Activated T-helper 2 cell treated with anti-CD3 and anti-CD28 coated beads, Interferon-gamma antibody, Interleukin-2, Interleukin-4, amounts not matched to agents 10 μg/mL and 5 μg/mL and 100 μg/mL, durations not matched to agents 14 hours and 24 hours and 36 hours (primary cell): ENCODE results near the gene MMP12. TPM values are rescaled to one million over a fixed set of nuclear protein-coding genes. Genes with fewer than 3 reads are reported as not detected.

Source experiments
- DNase-seq: peaks from one replicate; pipeline ENCODE4 v3.0.0; 2021; ENCODE audit warnings: low spot score
- H3K27ac Mint-ChIP-seq: one replicate; pipeline ENCODE4 v1.8.0; 2021; ENCODE audit warnings: mixed read lengths
- H3K27me3 Mint-ChIP-seq: one replicate; pipeline ENCODE4 v1.8.0; 2021; ENCODE audit warnings: low read depth, mixed read lengths
- H3K36me3 Mint-ChIP-seq: one replicate; pipeline ENCODE4 v1.8.0; 2021; ENCODE audit warnings: low read depth, mixed read lengths
- H3K4me1 Mint-ChIP-seq: one replicate; pipeline ENCODE4 v1.8.0; 2021; ENCODE audit warnings: low read depth, mixed read lengths
- H3K4me3 Mint-ChIP-seq: one replicate; pipeline ENCODE4 v1.8.0; 2021; ENCODE audit warnings: low read depth, mild to moderate bottlenecking, moderate library complexity, mixed read lengths
- H3K9me3 Mint-ChIP-seq: one replicate; pipeline ENCODE4 v1.8.0; 2021; ENCODE audit warnings: mixed read lengths
- intact Hi-C: fragments of 100-400 bp; cut with micrococcal nuclease; formaldehyde crosslinking; loops from one replicate; pipeline ENCODE4 v1.15.1; 2023
- total RNA-seq: library from RNA; stranded (reverse); gene quantifications from 2 replicates; pipeline ENCODE4 v1.2.3, GENCODE V29; 2022

MMP12 gene
- total RNA-seq, 1 donor from 2014 or later = not detected

- H3K36me3 Mint-ChIP-seq = no peaks in the 10 kb centered on the region
- H3K4me3 Mint-ChIP-seq = no peak overlapping the region
- no peaks in the 10 kb centered on the region for H3K4me1 Mint-ChIP-seq
- H3K27me3 Mint-ChIP-seq = peaks cover 2% of the 10 kb centered on the region
- no peak overlapping the region for H3K27ac Mint-ChIP-seq
- no peaks in the 10 kb centered on the region for H3K9me3 Mint-ChIP-seq
- no peak for DNase-seq
- intact Hi-C loops = no loop called here
Observed at GRCh38 chr11:102840018-102840417, 34.8 kb downstream of the MMP12 start.

- H3K27ac Mint-ChIP-seq = no peak overlapping the region
- no peak overlapping the region for H3K4me3 Mint-ChIP-seq
- no peak for DNase-seq
- H3K4me1 Mint-ChIP-seq = no peaks in the 10 kb centered on the region
- no peaks in the 10 kb centered on the region for H3K9me3 Mint-ChIP-seq
- intact Hi-C loops = no loop called here
- H3K36me3 Mint-ChIP-seq = no peaks in the 10 kb centered on the region
- H3K27me3 Mint-ChIP-seq = peaks cover under 1% of the 10 kb centered on the region
Observed at GRCh38 chr11:102837646-102838045, 37.1 kb downstream of the MMP12 start.

- Mint-ChIP-seq H3K4me1 (no peaks in the 10 kb centered on the region), H3K27me3 (peaks cover 4% of the 10 kb centered on the region), H3K36me3 (no peaks in the 10 kb centered on the region), H3K9me3 (no peaks in the 10 kb centered on the region), H3K27ac (no peak overlapping the region), H3K4me3 (no peak overlapping the region)
- intact Hi-C loops = no loop called here
- no peak for DNase-seq
Observed at GRCh38 chr11:102837156-102837555, 37.6 kb downstream of the MMP12 start.

- Mint-ChIP-seq H3K27me3 (peaks cover 10% of the 10 kb centered on the region), H3K4me1 (no peaks in the 10 kb centered on the region), H3K27ac (no peak overlapping the region), H3K9me3 (no peaks in the 10 kb centered on the region), H3K36me3 (no peaks in the 10 kb centered on the region), H3K4me3 (no peak overlapping the region)
- no peak for DNase-seq
- intact Hi-C loops = no loop called here
Observed at GRCh38 chr11:102836290-102836875, 38.4 kb downstream of the MMP12 start.

- Mint-ChIP-seq H3K27ac (no peak overlapping the region), H3K36me3 (no peaks in the 10 kb centered on the region), H3K4me3 (no peak overlapping the region), H3K4me1 (no peaks in the 10 kb centered on the region), H3K9me3 (no peaks in the 10 kb centered on the region), H3K27me3 (peaks cover 23% of the 10 kb centered on the region)
- DNase-seq = no peak
- intact Hi-C loops = no loop called here
Observed at GRCh38 chr11:102833731-102834130, 41.1 kb downstream of the MMP12 start.

- intact Hi-C loops = no loop called here
- H3K27ac Mint-ChIP-seq = no peak overlapping the region
Observed at GRCh38 chr11:102832612-102833011, 42.2 kb downstream of the MMP12 start.

GRCh38 chr11:102831489-102832440, 43.0 kb downstream of the MMP12 start:
- DNase-seq = no peak
- H3K9me3 Mint-ChIP-seq = no peaks in the 10 kb centered on the region
- no peaks in the 10 kb centered on the region for H3K4me1 Mint-ChIP-seq
- no peaks in the 10 kb centered on the region for H3K36me3 Mint-ChIP-seq
- H3K27me3 Mint-ChIP-seq = peaks cover 23% of the 10 kb centered on the region
- intact Hi-C loops = no loop called here
- H3K4me3 Mint-ChIP-seq = peak overlapping the region; percentile 38
- no peak overlapping the region for H3K27ac Mint-ChIP-seq

More at GRCh38 chr11:102832612-102833011, 42.2 kb downstream of the MMP12 start:
- Mint-ChIP-seq H3K36me3 (no peaks in the 10 kb centered on the region), H3K27me3 (peaks cover 23% of the 10 kb centered on the region), H3K4me3 (no peak overlapping the region), H3K9me3 (no peaks in the 10 kb centered on the region), H3K4me1 (no peaks in the 10 kb centered on the region)
- DNase-seq = no peak

- no peak overlapping the region for H3K4me3 Mint-ChIP-seq
- no peaks in the 10 kb centered on the region for H3K9me3 Mint-ChIP-seq
- H3K27ac Mint-ChIP-seq = no peak overlapping the region
- DNase-seq = no peak
- H3K4me1 Mint-ChIP-seq = no peaks in the 10 kb centered on the region
- intact Hi-C loops = no loop called here
- peaks cover 23% of the 10 kb centered on the region for H3K27me3 Mint-ChIP-seq
- no peaks in the 10 kb centered on the region for H3K36me3 Mint-ChIP-seq
Observed at GRCh38 chr11:102831128-102831488, 43.7 kb downstream of the MMP12 start.

- Mint-ChIP-seq H3K4me3 (no peak overlapping the region), H3K36me3 (no peaks in the 10 kb centered on the region), H3K27me3 (peaks cover 23% of the 10 kb centered on the region), H3K9me3 (no peaks in the 10 kb centered on the region), H3K27ac (no peak overlapping the region), H3K4me1 (no peaks in the 10 kb centered on the region)
- DNase-seq = no peak
- intact Hi-C loops = no loop called here
Observed at GRCh38 chr11:102830001-102830727, 44.6 kb downstream of the MMP12 start.

GRCh38 chr11:102829316-102830000, 45.3 kb downstream of the MMP12 start:
- Mint-ChIP-seq H3K4me1 (no peaks in the 10 kb centered on the region), H3K4me3 (no peak overlapping the region)
- intact Hi-C loops = no loop called here

GRCh38 chr11:102824556-102824955, 50.2 kb downstream of the MMP12 start:
- Mint-ChIP-seq H3K4me3 (no peak overlapping the region), H3K27me3 (peaks cover 1% of the 10 kb centered on the region), H3K27ac (no peak overlapping the region), H3K4me1 (no peaks in the 10 kb centered on the region), H3K9me3 (no peaks in the 10 kb centered on the region), H3K36me3 (no peaks in the 10 kb centered on the region)
- no peak for DNase-seq
- intact Hi-C loops = no loop called here

More at GRCh38 chr11:102829316-102830000, 45.3 kb downstream of the MMP12 start:
- H3K27ac Mint-ChIP-seq = no peak overlapping the region
- no peaks in the 10 kb centered on the region for H3K9me3 Mint-ChIP-seq
- H3K36me3 Mint-ChIP-seq = no peaks in the 10 kb centered on the region
- no peak for DNase-seq
- peaks cover 23% of the 10 kb centered on the region for H3K27me3 Mint-ChIP-seq

- peaks cover 5% of the 10 kb centered on the region for H3K9me3 Mint-ChIP-seq
Observed at GRCh38 chr11:102819491-102819890, 55.3 kb downstream of the MMP12 start.

More at GRCh38 chr11:102819491-102819890, 55.3 kb downstream of the MMP12 start:
- DNase-seq = no peak
- Mint-ChIP-seq H3K4me3 (no peak overlapping the region), H3K27ac (no peak overlapping the region), H3K4me1 (no peaks in the 10 kb centered on the region), H3K36me3 (no peaks in the 10 kb centered on the region), H3K27me3 (no peaks in the 10 kb centered on the region)
- intact Hi-C loops = no loop called here
